T follicular helper cell (primary cell): ENCODE results near the gene WDR1.

Source experiments
- DNase-seq: peaks from one replicate; pipeline ENCODE4 v3.0.0-alpha.2; 2020; ENCODE audit warnings: low read depth

Gene WDR1

DNA sequence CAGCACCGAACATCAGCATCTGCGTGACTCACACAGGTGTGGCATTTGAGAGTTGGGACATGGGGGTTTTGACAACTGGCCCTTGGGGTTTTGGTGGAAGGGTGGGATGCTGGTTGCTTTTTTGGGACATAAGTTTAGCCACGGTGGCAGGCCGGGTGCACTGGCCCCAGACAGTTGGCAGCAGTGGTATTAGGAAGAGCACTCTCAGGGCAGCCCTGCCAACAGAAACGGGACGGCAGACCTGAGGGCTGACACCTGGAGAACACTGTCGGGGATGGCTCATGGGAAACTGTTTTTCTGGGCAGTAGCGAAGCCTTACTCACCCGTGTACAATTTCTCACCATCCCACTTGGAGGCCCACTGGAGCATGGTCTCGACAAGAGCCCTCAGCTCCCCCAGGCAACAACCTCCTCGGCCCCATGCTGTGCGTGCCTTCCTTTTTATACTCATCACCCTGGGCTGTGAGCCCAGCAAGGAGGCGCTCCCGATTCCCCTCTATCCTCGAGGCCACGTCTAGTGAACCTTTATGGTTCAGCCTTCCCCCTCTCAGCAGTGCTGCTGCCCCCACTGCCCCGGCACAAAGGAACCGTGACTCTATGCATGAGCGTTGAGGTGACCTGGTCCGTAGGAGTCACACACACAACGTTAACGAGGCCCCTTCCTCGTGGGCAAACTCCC lies 30.6 kb downstream of the WDR1 start:
- DNase-seq: no peak

DNA sequence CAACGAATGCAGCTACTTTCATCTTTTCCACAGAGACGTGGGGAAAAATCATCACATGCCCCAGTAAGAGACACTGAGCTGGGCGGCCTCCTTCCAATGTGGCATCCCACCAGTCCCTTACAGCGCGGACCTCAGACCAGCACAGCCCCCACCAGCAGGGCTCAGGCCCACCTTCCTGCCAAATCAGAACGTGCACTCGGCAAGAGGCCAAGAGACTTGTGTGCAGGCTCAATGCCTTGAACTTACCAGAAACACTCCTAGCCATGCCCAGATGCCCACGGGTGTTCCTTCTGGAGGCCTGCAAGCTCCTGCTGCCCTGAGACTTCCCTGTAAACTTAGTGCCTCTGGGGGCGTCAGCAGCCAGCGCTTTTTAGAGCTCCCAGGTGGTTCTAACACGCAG lies 31.2 kb downstream of the WDR1 start:
- no peak for DNase-seq

DNA sequence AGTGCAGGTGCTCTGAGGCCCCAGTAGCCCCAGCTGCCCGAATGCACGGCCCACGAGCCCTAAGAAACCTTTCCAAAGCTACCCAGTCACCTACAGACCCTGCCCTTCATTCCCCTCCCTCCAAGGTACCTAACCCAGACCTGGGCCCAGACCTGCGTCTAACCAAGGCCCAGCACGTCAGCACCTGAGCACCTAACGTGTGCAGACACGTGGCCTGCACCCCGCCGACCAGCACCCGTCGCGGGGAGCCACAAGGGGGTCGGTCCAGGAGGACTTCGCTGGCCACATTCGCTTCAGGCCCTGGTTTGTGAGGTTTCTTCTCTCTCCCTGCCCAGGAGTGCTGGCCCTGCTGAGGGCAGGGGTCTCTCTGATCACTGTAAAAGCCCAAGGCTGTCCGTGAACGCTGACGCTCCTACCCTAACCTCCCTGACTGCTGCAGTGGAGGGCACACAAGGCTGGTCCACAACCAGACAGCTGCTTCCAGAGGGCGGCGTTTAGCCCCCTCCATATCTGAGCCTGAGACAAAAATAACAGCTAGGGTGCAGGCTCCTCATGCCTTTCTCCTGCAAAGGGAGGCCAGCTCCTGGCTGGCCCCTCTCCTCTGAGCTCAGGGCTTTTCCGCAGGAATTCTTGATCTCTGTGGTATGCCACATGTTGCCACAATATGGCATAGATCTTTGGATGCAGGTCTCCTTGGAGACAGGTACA lies 31.8 kb downstream of the WDR1 start:
- DNase-seq: no peak

DNA sequence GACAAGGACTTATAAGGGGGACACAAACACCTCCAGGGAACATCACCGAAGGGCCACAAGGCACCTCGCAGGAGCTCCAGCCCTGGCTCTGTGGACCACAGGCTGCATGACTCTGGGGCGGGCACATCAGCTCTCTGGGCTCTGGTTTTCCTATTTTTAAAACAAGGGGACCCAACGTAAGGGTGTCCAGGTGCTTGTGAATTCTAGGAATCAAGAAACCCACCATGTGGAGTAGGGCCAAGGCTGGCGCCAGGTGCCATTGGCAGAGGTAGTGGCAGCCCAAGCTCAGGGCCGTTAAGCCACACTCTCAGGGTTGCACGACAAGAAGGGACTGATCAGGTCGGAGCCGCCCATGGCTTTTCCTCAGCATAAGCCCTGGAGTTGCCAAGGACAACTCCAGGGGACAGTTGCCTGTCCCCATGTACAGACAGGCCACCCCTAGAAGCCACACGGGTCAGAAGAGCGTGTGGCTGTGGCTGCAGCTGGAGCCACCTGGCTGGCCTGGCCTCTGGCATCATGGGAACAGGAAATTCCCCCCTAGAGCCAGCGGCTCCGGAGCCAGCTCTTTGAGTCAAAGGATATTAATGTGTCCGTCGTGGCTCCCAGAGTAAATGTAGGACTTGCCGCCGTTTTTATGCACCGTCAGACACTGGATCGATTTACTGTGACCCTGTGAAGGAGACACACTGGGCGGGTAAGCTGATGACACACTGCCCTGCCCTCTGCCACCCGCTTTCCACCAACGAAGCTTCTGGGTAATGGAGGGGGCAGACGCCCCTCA lies 32.5 kb downstream of the WDR1 start:
- DNase-seq: no peak

DNA sequence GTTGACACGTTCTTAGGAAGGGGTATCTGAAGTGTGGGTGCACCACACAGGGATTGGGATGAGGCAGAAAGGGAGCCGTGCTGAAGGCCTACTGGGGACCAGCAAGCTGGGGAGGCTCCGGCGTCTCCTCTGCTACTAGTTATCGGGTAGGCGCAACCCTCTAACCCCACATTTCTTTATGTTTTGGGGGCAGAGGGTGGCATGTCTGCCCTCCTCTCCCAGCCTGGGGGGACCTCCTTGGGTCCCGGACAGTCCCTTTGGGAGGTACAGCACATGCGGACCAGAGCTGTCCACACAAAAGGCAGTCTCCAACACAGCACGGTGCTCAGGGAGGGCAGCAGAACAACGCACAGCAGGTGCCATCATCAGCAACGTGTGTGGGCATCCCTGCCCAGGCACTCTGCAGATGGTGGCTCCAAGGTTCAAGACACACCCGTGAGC lies 33.2 kb downstream of the WDR1 start:
- DNase-seq: no peak

DNA sequence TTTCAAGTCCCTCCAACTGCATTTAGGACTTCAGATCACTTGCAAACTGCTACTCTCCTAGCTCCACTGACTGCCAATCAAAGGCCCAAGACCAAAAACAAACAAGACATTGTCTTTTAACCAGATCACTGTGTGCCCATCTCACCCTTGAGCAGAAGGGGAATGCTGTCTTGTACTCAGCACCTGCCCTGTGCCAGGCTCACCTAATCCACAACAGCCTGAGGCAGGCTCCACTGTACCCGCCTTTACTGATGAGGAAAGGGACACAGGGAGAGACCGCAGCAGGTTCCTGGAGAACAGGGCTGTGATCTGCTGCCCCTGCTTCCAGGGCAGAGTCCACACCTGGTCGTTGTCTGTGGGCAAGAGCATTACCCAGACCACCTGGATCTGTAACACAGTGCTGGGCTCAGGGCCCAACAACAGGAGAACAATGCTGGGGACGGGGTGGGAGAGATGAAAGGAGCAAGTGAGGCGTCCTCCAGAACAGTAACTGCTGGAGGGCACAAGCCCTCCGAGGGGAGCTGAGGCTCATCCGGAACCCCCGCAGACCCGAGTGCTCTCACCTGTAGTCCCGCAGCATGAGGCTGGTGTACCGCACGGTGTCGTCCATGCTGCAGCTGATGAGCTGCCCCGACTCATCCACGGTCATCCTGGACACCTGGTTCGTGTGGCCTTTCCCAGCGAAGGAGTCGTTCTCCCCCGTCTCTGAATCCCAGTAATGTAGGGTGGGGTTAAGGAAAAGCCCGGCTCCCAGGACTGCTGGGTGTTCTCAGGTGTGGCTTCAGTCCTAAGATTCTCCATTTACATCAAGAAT lies 33.9 kb downstream of the WDR1 start:
- no peak for DNase-seq

DNA sequence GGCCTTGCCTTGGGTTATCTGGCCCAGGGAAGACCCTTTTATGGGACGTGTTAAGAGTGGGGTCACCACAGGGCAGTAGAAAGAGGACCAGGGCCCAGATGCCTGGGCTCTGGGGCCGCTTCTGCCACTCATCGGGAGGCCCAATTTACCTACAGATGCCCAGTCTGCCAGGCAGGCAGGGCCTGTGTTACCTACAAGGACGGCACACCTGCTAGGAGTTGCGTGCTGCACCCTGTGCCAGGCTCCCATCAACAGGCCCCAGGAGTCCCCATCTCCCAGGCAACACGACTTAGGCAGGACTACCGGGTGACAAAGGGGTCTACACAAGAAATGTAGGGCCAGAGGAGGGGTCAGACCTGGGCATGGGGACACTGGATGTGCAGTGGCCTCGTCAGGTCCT lies 34.6 kb downstream of the WDR1 start:
- no peak for DNase-seq

DNA sequence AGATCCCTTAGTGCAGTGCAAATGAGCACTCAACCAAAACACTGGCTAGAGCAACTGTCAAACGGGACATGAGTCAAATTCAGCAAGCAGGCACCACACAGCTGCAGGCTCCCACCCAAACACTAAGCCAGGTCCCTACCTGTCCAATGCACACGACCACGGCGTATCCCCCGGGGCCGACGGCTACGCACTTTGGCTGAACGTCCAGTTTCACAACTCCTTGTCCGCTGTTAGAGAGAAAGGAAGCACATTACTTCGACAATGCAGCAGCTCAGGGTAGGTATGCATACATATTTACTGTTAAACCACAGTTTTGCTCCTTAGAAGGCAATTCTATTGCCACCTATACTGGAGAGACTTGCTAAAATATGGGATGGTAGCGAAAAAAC lies 35.4 kb downstream of the WDR1 start:
- no peak for DNase-seq

DNA sequence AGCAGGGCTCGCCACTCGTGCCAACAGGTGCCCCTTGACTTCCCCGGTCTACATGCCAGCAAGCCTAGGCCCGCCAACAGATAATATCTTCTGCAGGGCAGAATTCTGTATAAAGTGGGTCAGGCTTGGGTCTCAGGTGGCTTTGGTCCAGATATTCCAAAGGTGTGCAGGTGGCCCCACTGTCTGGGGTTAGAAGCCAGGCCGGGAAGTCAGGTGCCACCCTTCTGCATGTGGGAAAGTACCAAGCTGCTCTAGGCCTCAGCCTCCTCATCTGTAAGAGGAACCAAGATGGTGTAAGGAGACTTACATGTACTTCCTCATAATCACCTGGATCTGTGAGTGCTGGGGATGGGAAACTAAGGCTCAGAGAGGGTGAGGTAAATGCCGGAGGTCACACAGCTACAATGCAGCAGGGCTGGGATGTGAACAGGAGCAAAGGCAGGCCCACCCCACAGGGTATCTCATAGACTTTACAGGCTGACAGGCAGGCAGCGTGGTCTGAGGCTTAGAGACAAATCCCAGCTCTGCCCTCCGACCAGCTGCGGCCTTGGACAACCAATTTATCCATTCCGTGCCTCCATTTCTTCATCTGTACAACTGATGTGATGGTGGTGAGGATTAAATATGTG lies 35.9 kb downstream of the WDR1 start:
- no peak for DNase-seq

DNA sequence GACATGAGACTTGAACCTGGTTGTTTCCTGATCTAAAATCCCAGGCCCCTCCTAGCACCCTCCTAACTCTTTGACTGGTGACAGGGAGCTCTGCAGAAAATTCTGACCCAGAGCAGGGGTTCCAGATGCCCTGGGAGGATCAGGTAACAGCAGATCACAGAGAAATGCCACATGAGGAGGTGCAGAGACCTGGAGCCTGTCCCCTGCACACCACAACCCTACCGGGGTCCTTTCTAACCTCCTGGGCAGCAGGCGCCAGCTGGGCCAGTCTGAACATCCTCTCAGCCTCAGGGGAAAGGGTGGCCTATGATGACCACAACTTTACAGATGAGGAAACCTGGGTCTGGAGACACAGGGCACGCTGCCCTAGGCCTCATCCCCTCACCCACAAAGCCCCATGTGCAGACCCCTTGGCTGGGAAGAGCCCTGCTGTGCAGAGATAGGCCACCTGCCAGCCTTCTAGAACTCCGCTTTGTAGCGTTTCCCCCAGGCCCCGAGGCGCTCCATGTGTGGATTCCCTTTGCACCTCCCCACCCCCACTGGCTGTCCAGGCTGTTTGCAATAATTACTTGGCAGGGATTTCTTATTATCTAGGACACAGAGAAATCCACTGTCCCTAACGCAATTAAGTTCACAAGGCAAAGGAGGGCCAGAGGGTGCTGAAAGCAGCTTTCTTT lies 36.5 kb downstream of the WDR1 start:
- DNase-seq: no peak

DNA sequence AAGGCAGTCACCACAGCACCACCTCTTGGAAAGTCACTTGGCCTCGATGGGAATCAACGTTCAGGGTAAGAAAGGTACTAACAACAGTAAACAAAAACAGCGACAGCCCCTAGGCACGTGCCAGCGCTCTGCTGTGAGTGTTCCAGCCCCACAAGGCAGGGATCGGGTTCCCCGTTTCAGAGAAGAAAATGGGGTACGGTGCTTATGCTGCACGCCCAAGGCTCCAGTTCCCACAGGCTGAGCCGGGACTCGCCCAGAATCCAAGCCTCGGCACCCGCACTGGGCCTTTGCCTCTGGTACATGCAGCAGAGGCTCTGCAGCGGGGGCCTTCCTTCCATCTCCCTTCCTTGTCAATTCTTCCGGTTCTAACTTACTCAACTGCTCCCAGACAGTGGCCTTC lies 37.3 kb downstream of the WDR1 start:
- DNase-seq: no peak

DNA sequence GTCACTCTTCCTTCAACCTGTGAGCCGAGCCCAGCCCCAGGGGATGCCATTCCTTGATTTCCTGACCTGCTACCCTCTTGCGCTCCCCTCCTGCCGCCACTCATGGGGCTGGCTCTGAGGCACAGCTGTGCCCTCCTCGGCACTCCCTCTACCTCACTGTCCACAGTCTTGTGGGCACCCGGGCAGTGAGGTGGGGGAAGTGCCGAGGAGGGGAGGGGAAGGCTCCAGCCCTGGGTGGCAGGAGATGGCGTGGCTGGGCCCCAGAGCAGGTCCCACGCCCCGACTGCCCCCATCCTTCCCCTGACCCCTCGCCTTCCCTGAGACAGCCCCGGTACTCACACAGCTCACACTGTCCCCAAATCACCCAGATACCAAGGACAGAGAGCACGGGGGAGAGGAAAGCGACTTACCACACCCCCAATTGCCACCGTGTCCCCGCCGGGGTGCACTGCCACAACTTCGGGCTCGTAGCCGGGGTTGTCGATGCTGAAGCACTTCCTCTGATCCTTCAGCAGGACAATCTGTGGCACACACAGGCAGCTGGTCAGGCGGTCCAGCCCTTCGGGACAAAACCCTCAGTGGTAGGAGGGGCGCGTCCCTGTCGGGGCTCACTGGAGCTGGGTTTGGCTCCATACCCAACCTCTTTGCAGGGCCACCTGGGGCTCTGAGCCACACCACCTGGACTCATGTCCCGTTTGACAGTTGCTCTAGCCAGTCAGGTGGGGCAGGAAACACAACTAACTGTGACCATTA lies 37.9 kb downstream of the WDR1 start:
- no peak for DNase-seq

DNA sequence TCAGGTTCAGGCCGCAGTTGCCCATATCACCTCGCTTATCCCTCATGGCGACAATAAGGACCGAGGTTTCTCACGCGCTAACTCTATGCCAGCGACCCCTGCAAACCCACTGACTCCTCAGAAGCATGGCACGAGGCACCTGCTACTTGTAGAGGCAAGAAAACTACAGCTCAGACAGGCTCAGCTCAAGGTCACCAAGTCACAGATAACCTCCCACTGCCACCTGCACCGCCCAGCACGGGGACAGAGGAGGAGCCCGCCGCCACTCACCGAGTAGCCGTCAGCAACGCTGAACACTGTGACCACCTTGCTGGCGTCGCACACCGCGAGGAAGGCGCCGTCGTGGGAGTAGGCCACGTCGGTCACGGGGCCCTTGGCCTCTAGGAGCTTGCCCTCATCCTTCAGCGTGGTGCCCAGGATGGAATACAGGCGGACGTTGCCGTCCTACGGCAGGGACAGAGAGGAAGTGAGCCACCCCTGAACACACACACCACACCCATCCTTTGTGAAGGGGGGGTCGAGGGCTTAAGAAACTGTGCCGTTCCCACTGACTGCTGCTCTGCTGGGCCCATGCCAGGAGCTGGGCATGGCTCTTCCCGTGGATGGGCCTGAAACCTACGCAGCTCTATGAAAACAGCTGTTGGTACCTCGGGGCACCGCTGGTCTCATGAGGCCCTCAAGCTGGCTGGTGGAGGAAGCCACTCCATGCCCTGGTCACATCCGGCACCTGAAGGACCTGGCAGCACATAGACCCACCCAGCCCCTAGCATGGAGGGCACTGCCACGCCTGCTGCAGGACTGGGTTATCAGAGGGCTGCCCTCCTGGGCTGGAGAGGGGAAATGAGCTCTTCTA lies 38.9 kb downstream of the WDR1 start:
- DNase-seq: no peak

DNA sequence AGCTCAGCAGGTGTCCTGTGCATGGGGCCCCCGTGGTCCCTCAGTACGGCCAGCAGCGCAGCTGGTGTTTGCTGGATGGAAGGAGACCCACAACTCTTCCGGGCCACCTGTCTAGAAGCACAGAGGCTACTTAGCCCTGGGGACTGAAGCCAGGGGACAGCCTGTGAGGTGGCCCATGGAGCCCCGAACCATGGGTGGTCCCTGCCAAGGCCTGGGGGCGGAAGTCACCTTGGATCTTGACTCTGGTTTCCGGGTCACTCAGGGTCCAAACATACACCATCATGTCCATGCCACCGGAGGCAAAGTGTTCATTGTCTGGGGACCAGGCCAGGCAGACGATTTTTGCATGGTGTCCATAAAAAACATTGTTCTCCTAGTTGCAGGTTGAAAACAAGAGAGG lies 39.5 kb downstream of the WDR1 start:
- DNase-seq: no peak

DNA sequence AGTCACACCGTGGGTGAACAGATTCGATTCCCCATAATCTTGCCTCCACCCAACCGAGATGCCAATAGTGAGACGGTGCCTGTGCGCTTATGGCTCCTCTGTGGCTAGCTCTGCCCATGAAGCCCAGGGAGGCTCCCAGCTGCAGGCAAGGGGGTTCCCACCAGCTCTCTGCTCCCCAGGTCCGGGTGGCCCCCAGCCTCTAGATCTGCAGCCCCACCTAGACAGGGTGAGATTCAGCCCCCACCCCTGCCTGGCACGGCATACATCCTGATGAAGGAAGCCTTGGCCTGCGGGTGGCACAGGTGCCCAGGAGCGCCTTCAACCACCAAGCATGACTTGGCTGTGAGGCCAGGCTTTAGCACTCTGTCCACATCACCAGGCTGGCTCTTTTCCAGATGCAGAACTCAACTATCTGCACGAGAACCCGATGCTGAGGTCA lies 40.6 kb downstream of the WDR1 start:
- DNase-seq: no peak

DNA sequence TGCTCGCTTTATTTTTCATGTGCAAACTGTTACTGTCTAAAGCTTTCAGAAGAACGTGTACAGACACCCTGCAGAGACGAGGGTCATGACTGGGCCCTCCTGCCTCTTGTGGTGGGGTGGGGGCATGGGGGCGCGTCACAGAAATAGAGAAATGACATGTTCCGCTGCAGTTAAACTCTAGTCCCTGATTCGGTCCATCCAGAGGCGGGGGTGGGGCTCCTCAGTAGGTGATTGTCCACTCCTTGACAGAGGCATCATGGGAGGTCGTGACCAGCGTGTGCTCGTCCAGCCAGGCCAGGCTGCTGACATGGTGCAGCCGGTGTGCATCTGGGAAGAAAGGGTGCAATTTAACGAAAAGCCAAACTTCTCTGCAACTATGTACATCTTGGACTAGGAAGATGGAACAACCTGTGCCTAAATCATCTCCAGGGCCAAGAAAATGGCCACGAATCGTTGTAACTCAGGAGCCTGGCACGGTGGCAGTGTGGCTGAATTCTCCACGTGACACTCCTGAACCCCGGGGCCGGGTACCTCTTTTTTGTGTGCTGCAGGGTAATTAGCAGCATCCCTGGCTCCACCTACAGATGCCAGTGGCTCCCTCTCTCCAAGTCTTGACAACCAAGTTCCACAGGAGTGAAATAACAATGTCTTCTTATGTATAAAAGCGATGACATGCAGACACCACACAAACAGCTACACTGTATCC lies 41.3 kb downstream of the WDR1 start:
- DNase-seq: no peak

DNA sequence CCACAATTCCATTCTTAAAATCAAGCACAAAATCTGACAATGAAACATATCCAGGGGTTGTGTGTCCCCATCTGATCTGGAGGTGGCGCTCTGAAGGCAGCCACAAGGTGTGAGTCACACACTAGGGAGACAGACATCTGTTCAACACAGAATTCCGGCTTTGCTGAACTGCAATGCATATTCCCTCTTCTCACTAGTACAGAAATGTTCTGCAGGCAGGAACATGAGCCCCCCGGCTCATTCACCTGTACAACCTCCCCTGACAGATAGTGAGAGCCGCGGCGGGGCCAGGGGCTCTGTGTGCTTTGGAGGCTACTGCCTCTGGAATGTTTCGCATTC lies 41.9 kb downstream of the WDR1 start:
- DNase-seq: no peak

DNA sequence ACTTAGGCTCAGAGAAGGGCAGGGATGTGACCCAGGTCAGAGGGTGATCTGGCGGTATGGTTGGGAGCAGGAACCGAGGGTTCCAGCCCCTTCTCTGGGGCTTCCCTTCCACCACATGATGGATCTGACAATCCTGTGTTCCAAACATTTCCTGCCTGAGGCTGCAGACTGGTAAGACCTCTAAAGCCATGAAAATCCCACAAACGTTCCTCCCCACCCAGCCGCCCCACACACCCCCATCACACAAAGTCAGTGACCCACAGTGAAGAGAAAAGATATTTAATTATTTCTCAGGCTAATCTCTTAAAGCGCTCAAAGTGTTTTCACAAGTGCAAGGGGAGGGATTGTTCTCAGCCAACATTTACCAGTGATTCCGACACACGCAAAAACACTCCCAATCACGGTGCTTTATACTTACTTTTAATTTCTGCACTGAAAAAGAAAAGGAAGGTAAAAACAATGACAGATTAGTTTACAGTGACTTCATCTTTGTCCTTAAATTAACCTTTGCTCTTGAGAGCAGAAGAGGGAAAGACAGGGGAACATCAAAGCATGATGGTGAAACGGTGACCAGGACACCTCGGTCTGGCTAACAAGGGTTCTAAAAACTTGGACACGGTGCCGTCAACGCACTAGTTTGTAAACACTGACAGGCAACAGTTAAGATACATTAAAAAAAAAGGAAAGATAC lies 42.4 kb downstream of the WDR1 start:
- no peak for DNase-seq
